Right lobe of liver (tissue), 4 donors: ENCODE results near the gene CRISP2.

ENCODE experiments used
- CTCF ChIP-seq, 4 donors: fragments of 200-600 bp in 3 of 4; fragments of 450-650 bp in 1 of 4; IDR thresholded peaks; one replicate each; pipeline versions ENCODE4 v1.5.1 to v1.8.0; 2016 to 2022; ENCODE audit warnings: antibody characterized with exemption in 4 of 4, mild to moderate bottlenecking in 2 of 4
- POLR2A ChIP-seq: fragments of 450-650 bp; IDR thresholded peaks from one replicate; pipeline ENCODE4 v1.6.1; 2017; ENCODE audit warnings: antibody characterized with exemption, mild to moderate bottlenecking
- donor health status: DM: no; HTN: no; CAD: no.
- donor health status: DM: no; HTN: no; CAD: no.
- donor health status: DM: no; HTN: yes; CAD: no.

- TF ChIP-seq CTCF (IDR thresholded peaks at IDR 0.05) (no peak), POLR2A (no peak)
Observed at GRCh38 chr6:49666930-49667757, 46.2 kb downstream of the CRISP2 start.
